BJ (cell line): ENCODE measurements around the gene PDPN. TPM values are rescaled to one million over a fixed set of nuclear protein-coding genes. Genes with fewer than 3 reads are reported as not detected.

Source experiments
- CTCF ChIA-PET: fragments of 350-600 bp; formaldehyde crosslinking; extraction: SDS; loops from one replicate; lab custom pipeline; 2021; ENCODE audit warnings: antibody characterized with exemption, inconsistent platforms; lab: Yijun Ruan, JAX
- POLR2A ChIA-PET: fragments of 300-600 bp; sonication (Branson Sonifier 250); formaldehyde crosslinking; extraction: SDS; loops from one replicate; lab custom pipeline; 2021; ENCODE audit warnings: antibody characterized with exemption; lab: Charles Lee
- DNase-seq: peaks from one replicate; pipeline ENCODE4 v3.0.0-alpha.2; 2011; ENCODE audit warnings: low read depth
- H3K27me3 ChIP-seq: 2 replicates; pipeline ENCODE4 v1.6.0; 2011; ENCODE audit warnings: low read length; ENCODE audit not compliant: control insufficient read depth, insufficient read depth
- H3K36me3 ChIP-seq: 2 replicates; pipeline ENCODE4 v1.5.1; 2011; ENCODE audit warnings: low read length; ENCODE audit not compliant: control insufficient read depth, insufficient read depth
- H3K4me3 ChIP-seq: 2 replicates; pipeline ENCODE4 v1.5.1; 2011; ENCODE audit warnings: low read depth, mild to moderate bottlenecking, control low read depth, low read length
- CTCF ChIP-seq: IDR thresholded peaks from 2 replicates; pipeline ENCODE4 v1.5.1; 2011; ENCODE audit warnings: low read depth, mild to moderate bottlenecking, control low read depth, inconsistent platforms, low read length, moderate library complexity; ENCODE audit not compliant: insufficient read depth
- polyA plus RNA-seq: library from polyadenylated mRNA; depleted of rRNA; stranded (reverse); fragments of >200 nt; gene quantifications from 2 replicates; pipeline ENCODE4 v1.2.3, GENCODE V29; 2011

Gene PDPN
- polyA plus RNA-seq, 1 experiment, result 0.33 TPM

- Histone ChIP-seq H3K36me3 (no peaks in the 10 kb centered on the region), H3K27me3 (no peaks in the 10 kb centered on the region), H3K4me3 (no peak overlapping the region)
- no peak for DNase-seq
- TF ChIP-seq CTCF, result no peak
- ChIA-PET POLR2A (no interaction called here), CTCF (no interaction called here)
These were observed 67.6 kb downstream of the PDPN start for GRCh38 chr1:13651279-13651678.

- H3K4me3 ChIP-seq, result no peak overlapping the region
- H3K27me3 ChIP-seq, result no peaks in the 10 kb centered on the region
- no peak for TF ChIP-seq CTCF
- POLR2A ChIA-PET, result no interaction called here
- CTCF ChIA-PET, result no interaction called here
- H3K36me3 ChIP-seq, result no peaks in the 10 kb centered on the region
- DNase-seq, result no peak
These were observed 68.6 kb downstream of the PDPN start for GRCh38 chr1:13652238-13652637.

- POLR2A ChIA-PET, result no interaction called here
- TF ChIP-seq CTCF, result no peak
- H3K36me3 ChIP-seq, result no peaks in the 10 kb centered on the region
- DNase-seq, result peak; percentile 9
- no peak overlapping the region for H3K4me3 ChIP-seq
- CTCF ChIA-PET, result interaction anchor here (1.4 kb wide), 1 partner anchor 163 kb away, joined by 4 read pairs; no protein-coding TSS in a partner anchor
- no peaks in the 10 kb centered on the region for H3K27me3 ChIP-seq
These were observed 77.9 kb downstream of the PDPN start for GRCh38 chr1:13661539-13661938.

- POLR2A ChIA-PET, result no interaction called here
- Histone ChIP-seq H3K27me3 (no peaks in the 10 kb centered on the region), H3K36me3 (no peaks in the 10 kb centered on the region), H3K4me3 (no peak overlapping the region)
- DNase-seq, result peak; percentile 54
- no peak for TF ChIP-seq CTCF
- CTCF ChIA-PET, result interaction anchor here (0.6 to 1.4 kb wide), 3 partner anchors 64 to 162 kb away, joined by 3 to 4 read pairs (median 3); no protein-coding TSS in a partner anchor
These were observed 78.9 kb downstream of the PDPN start for GRCh38 chr1:13662493-13662892.

GRCh38 chr1:13663969-13664368 is 80.3 kb downstream of the PDPN start:
- no peaks in the 10 kb centered on the region for H3K36me3 ChIP-seq
- CTCF ChIA-PET, result interaction anchor here (0.9 to 2.8 kb wide), 2 partner anchors 11 to 161 kb away, joined by 3 to 14 read pairs; no protein-coding TSS in a partner anchor
- DNase-seq, result no peak
- no peak overlapping the region for H3K4me3 ChIP-seq
- no peak for TF ChIP-seq CTCF
- POLR2A ChIA-PET, result no interaction called here
- H3K27me3 ChIP-seq, result no peaks in the 10 kb centered on the region
